Mucosa of descending colon (tissue), 3 donors: Measurements from ENCODE around the gene PTPRCAP. TPM values are rescaled to one million over a fixed set of nuclear protein-coding genes. Genes with fewer than 3 reads are reported as not detected.

Experiments used
- ATAC-seq: fragments of 200-7000 bp; cut with Tn5 transposase; one replicate; pipeline ENCODE4 v1.9.1; 2020; ENCODE audit warnings: mild to moderate bottlenecking, moderate library complexity
- DNase-seq, 3 donors: peaks; one replicate each; pipeline ENCODE4 v3.0.0-alpha.2; 2020
- H3K36me3 ChIP-seq: fragments of 200-600 bp; one replicate; pipeline ENCODE4 v1.8.0; 2021; ENCODE audit warnings: low read depth, mild to moderate bottlenecking
- H3K4me1 ChIP-seq: fragments of 200-600 bp; one replicate; pipeline ENCODE4 v1.8.0; 2021; ENCODE audit warnings: low read depth, mild to moderate bottlenecking
- H3K4me3 ChIP-seq: fragments of 200-600 bp; one replicate; pipeline ENCODE4 v1.8.0; 2021; ENCODE audit warnings: mild to moderate bottlenecking
- H3K9me3 ChIP-seq: fragments of 200-600 bp; one replicate; pipeline ENCODE4 v1.8.0; 2021; ENCODE audit warnings: mild to moderate bottlenecking
- intact Hi-C, 2 donors: fragments of 100-400 bp; cut with DNase I in 1 of 2; cut with micrococcal nuclease in 1 of 2; formaldehyde crosslinking; loops; one replicate each; pipeline versions ENCODE4 v1.11.0 to v1.11.1; 2022; cut with DNase I, micrococcal nuclease
- total RNA-seq, 3 donors: library from RNA; stranded (reverse); fragmentation: NEBNext Ultra II Directional in 2 of 3; extraction: Animal tissue kit (Norgen Biotek cat#: 25700) in 2 of 3; gene quantifications; one replicate each; pipeline versions ENCODE4 v1.2.1 to v1.2.4, GENCODE V29; 2021 to 2023
- TF ChIP-seq, protein P1 (sequence below): fragments of 200-600 bp; IDR thresholded peaks from one replicate; pipeline ENCODE4 v1.8.0; 2022; ENCODE audit warnings: antibody characterized with exemption, mild to moderate bottlenecking
- donor health status: DM: no; HTN: no; CAD: no; lungs with moderate emphysema.
- donor health status: DM: no; HTN: no; CAD: no.
- donor health status: DM: no; HTN: yes; CAD: no.

Gene PTPRCAP
- total RNA-seq, 3 donors from 2014 or later = 7.2 to 13.6 (median 10.0) TPM

DNA sequence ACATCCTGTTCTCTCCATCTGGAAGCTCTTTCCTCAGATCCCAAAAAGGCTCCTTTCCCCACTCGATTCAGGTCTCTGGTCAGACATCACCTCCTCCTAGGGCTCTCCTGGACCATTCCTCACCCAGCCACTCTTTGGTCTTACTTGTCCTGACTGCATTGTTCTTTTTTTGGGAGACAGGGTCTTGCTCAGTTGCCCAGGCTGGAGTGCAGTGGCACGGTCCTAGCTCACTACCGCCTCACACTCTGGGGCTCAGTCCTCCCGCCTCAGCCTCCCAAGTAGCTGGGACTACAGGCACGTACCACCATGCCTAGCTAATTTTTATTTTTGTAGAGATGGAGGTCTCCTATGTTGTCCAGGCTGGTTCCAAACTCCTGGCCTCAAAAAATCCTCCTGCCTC, 8.0 kb upstream of the PTPRCAP start:
- H3K4me3 ChIP-seq = no peak overlapping the region
- no peak for ATAC-seq
- H3K9me3 ChIP-seq = no peaks in the 10 kb centered on the region
- intact Hi-C loops = no loop called here
- TF ChIP-seq, protein P1, sequence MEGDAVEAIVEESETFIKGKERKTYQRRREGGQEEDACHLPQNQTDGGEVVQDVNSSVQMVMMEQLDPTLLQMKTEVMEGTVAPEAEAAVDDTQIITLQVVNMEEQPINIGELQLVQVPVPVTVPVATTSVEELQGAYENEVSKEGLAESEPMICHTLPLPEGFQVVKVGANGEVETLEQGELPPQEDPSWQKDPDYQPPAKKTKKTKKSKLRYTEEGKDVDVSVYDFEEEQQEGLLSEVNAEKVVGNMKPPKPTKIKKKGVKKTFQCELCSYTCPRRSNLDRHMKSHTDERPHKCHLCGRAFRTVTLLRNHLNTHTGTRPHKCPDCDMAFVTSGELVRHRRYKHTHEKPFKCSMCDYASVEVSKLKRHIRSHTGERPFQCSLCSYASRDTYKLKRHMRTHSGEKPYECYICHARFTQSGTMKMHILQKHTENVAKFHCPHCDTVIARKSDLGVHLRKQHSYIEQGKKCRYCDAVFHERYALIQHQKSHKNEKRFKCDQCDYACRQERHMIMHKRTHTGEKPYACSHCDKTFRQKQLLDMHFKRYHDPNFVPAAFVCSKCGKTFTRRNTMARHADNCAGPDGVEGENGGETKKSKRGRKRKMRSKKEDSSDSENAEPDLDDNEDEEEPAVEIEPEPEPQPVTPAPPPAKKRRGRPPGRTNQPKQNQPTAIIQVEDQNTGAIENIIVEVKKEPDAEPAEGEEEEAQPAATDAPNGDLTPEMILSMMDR = no peak
- peaks cover 7% of the 10 kb centered on the region for H3K4me1 ChIP-seq
- no peak for DNase-seq
- no peaks in the 10 kb centered on the region for H3K36me3 ChIP-seq

DNA sequence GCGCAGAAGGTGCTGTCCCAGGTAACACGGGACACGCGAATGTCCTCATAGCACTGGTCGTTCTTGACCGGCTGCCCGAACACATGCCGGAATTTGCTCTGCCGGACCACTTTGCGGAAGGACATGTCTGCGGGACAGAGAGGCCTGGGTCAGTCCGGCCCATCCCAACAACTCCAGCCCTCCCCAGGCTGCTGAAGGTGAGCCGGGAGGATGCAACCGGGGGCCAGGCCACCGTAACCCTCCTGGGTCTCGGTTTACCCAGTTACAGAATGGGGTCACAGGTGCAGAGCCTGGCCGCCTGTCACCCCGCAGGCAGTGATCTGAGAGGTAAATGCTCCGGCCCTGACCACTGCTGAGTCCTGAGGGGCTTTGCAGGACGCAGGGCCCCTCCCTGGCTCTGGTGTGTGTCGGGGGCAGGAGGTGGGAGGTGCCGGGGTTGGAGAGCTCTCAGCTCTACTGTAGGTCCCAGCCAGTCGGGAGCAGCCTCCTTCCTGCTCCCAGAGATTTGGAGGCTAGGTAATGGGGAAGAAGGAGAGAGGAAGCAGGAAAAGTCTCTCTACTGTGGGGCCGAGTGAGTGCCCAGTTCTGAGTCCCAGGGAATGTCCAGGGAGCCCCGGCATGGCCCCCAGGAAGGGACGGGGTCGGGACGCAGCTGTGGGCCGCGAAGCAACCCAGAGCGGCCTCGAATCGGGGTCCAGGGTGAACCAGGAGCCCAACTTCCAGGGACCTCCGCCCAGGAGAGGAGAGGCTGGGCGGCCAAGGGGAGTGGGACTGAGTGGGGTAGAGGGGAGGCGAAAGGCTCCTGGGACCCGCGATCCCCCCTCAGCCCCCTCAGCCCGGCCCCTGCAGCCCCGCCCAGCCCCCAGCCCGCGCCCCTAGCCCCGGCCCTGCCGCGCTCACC, 5.3 kb upstream of the PTPRCAP start:
- Histone ChIP-seq H3K4me3 (peak overlapping the region; percentile 80), H3K9me3 (no peaks in the 10 kb centered on the region), H3K4me1 (peaks cover 19% of the 10 kb centered on the region), H3K36me3 (no peaks in the 10 kb centered on the region)
- ATAC-seq (peak; percentile 21), DNase-seq (no peak)
- TF ChIP-seq, protein P1 = no peak
- intact Hi-C loops = no loop called here

DNA sequence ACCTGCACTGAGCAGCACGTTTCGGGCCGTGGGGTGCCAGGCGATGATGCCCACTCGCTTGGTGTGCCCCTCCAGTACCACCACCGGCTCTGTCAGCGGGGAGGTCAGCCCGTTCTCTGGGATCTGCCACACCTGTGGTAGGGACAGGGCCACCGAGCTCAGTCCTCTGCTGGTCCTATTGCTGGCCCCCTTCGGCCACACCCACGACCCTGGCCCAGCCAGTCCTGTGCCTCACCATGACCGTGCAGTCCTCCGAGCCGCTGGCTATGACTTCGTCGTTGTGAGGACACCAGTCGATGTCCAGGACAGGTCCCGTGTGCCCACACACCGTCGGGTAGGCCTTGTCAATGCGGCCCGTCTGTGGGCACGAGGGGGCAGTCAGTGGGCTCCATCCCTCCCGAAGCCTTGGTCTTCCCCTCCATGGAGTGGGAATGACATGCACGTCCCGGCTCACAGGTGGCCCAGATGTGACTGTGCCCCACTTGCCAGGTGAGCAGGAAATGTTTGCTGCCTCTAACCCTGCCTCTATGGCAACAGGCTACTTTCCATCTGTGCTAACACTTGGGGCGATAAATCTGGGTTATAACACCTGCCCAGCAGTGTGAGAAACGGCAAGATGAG, 4.4 kb upstream of the PTPRCAP start:
- DNase-seq = no peak
- peaks cover 19% of the 10 kb centered on the region for H3K4me1 ChIP-seq
- H3K4me3 ChIP-seq = no peak overlapping the region
- no peak for ATAC-seq
- TF ChIP-seq, protein P1 = no peak
- H3K9me3 ChIP-seq = no peaks in the 10 kb centered on the region
- H3K36me3 ChIP-seq = no peaks in the 10 kb centered on the region
- intact Hi-C loops = no loop called here

DNA sequence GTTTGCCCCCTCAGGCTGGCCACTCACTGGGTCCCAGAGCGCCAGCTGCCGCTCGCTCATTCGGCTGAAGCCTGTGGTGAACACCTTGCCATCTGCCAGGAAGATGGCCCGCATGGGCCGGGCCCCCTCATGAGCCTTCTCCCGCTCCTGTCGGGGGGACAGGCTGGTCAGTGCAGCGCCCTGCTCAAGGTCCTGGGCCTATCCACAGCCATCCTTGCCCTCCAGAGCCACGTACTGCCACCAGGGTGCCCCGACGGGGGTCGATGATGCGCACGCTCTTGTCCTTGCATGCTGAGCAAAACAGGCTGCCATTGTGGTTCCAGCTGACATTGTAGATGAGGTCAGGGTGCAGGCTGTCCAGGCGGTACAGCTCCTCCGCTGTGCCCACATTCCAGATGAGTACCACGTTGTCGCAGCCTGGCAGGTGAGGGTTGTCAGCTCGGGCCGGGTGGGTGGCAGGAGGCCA, 3.6 kb upstream of the PTPRCAP start:
- intact Hi-C loops = no loop called here
- TF ChIP-seq, protein P1 = no peak
- H3K9me3 ChIP-seq = no peaks in the 10 kb centered on the region
- no peaks in the 10 kb centered on the region for H3K36me3 ChIP-seq
- DNase-seq (no peak), ATAC-seq (no peak)
- peaks cover 19% of the 10 kb centered on the region for H3K4me1 ChIP-seq
- no peak overlapping the region for H3K4me3 ChIP-seq

DNA sequence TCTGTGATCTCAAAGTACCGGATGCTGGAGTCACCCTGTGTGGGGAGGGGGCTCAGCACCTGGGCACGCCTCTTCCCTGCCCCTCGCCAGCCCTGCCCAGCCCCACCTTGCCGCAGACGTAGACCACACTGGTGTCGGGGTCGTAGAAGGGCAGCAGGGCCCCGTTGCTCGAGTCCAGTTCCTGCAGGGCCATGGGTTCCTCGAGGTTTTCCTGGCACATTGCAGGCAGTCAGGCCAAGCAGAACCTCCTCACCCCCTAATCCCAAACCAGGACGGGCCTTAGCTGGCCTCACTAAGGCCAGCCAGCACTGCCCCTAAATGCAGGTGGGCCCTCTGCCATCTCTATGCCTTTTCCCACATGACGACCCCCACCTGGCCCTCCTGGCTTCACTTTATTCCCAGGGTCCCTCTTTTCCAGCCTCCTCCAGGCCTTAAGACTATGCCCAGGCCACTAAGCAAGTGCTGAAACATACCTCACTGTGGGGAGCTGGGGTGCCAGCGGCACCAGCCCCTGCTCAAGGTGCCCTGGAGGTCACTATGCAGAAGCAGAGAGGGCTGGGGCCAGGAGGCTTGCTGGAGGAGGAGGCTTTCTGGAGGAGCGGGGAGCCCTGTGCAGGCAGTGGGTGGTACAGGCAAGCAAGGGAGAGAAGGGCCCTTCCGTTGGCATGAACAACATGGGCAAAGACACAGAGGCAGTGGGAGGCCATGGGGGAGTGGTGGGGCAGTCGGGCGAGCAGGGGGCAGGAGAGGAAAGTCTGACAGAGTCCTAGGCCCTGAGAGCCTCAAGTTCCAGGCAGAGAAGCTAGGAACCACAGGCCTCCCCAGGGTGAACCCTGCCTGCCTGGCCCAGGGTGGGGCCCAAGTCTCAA, 3.0 kb upstream of the PTPRCAP start:
- Histone ChIP-seq H3K36me3 (no peaks in the 10 kb centered on the region), H3K4me1 (peaks cover 19% of the 10 kb centered on the region), H3K4me3 (no peak overlapping the region), H3K9me3 (no peaks in the 10 kb centered on the region)
- ATAC-seq (no peak), DNase-seq (no peak)
- intact Hi-C loops = no loop called here
- TF ChIP-seq, protein P1 = no peak
